Activated CD4-positive, alpha-beta T cell treated with anti-CD3 and anti-CD28 coated beads, Interleukin-2, amount 50 U/mL, for 4 hours (primary cell): ENCODE measurements around the gene NINJ2.

Experiments used
- DNase-seq, 2 experiments: peaks; one replicate each; pipeline ENCODE4 v3.0.0-alpha.2; 2020

The NINJ2 gene

DNA sequence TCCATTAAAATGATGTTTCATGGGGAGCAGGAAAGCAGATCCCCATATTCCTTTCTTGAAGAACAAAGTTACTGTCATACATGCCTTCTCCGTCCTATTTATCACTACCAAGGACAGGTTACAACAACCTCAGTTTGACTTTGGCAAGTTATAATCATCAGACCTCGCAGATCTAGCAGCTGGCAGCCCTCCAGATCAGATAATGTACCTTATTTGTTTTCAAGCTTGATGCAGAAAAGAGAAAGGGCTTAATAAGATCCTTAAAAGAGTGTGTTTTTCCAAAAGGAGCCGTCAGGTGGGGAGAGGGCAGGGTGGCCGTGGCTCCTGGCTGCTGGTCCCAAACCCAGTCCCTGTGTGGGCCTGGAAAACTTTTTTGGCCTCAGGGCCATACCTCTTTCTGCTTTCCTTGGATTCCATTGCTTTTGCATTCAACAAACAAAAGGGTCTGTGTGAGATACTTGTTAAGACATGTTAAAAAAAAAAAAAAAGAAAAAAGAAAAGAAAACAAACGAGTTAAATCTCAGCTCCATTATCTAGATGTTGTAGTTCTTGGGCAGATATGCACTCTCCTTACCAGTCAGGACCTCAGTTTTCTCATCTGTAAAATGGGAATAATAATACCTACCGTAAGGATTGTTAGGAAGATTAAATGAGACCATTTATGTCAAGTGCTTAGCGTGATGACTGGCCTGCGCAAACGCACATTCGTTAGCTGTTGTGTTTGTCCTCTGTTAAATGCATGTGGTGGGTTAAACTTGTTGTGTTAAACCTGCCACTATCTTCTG is 138.9 kb downstream of the NINJ2 start:
- no peak for DNase-seq

DNA sequence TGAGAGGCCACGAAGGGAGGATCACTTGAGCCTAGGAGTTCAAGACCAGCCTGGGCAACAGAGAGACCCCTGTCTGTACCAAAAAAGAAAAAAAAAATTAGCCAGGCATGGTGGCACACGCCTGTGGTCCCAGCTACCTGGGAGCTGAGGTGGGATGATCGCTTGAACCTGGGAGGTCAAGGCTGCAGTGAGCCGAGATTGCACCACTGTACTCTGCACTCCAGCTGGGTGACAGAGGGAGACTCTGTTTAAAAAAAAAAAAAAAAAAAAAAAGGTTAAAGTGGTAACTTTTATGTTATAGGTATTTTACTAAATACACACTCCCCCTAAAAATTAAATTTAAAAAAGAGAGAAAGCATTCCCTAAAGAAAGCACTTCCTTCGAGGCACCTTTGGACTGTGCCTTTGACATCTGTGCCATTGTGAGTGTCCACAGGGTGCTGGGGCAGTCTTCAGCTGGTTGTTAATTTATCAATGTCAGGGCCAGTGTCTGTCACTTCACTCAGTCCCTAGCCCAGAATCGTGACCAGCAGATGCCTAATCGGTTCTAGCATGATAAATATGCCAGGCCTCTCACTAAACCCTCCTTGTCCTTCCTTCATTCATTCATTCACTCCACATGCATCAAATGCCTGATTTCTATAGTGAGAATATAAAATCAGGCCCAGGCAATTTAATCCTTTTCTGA is 140.4 kb downstream of the NINJ2 start:
- no peak for DNase-seq

DNA sequence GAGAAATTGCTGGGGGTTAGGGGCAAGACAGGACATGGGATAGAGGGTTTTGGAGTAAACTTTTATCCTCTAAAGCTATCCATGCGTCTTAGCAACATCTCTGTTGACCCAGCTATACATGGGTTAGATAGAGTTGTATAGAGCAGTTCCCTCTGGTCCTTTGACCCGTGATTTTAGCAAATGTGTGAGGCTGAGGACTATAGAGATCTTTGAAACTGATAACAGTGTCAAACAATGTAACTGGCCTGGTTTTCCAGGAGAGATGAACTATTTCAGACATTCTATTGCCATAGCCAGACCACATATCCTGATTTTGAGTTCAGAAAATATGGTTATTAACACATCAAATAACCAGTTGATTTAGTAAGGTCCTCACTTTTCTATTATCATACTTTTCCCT is 143.1 kb downstream of the NINJ2 start:
- no peak for DNase-seq

DNA sequence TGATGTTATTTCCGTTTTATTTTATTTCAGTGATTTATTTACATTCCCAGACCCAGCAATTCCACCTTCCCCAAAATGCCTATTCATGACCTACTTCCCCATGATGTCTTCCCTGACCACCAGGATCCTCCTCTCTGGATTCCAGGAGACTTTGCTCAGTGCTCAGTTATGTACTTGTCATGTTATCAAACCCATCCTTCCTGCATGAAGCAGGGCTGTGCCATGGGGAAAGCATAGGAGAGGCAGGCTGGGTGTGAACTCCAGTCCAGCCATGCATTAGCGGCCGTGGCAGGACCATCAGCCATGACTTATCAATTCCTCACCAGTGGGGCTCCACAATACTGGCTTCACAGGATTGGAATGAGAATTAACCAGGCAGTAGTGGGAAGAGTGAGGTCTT is 145.7 kb downstream of the NINJ2 start:
- DNase-seq = no peak
